H9 (cell line): Measurements from ENCODE around the gene SLC2A4RG. TPM values are rescaled to one million over a fixed set of nuclear protein-coding genes. Genes with fewer than 3 reads are reported as not detected.

Experiments used
- DNase-seq: peaks from one replicate; pipeline ENCODE4 v3.0.0-alpha.2; 2017
- H2AFZ ChIP-seq: one replicate; pipeline ENCODE4 v1.6.1; 2013; ENCODE audit warnings: mild to moderate bottlenecking, low read length, control low read depth, moderate library complexity
- H2AK5ac ChIP-seq: 2 replicates; pipeline ENCODE4 v1.6.1; 2013; ENCODE audit warnings: low read length, control low read depth, mixed read lengths; ENCODE audit not compliant: insufficient read length
- H2BK120ac ChIP-seq: one replicate; pipeline ENCODE4 v1.6.1; 2013; ENCODE audit warnings: low read depth, mild to moderate bottlenecking, low read length, control low read depth, inconsistent platforms; ENCODE audit not compliant: poor library complexity, severe bottlenecking
- H2BK12ac ChIP-seq: 2 replicates; pipeline ENCODE4 v1.6.1; 2013; ENCODE audit warnings: low read length, control low read depth, mixed read lengths, low read depth; ENCODE audit not compliant: insufficient read length
- H2BK15ac ChIP-seq: 2 replicates; pipeline ENCODE4 v1.6.1; 2013; ENCODE audit warnings: low read depth, low read length, control low read depth
- H2BK20ac ChIP-seq: one replicate; pipeline ENCODE4 v1.6.1; 2013; ENCODE audit warnings: low read depth, mild to moderate bottlenecking, low read length, control low read depth, inconsistent platforms; ENCODE audit not compliant: poor library complexity, severe bottlenecking
- H2BK5ac ChIP-seq: 2 replicates; pipeline ENCODE4 v1.6.1; 2013; ENCODE audit warnings: low read length, control low read depth, mixed read lengths; ENCODE audit not compliant: insufficient read length
- H3K14ac ChIP-seq: 2 replicates; pipeline ENCODE4 v1.6.1; 2013; ENCODE audit warnings: low read length, control low read depth; ENCODE audit not compliant: insufficient read depth
- H3K18ac ChIP-seq: 2 replicates; pipeline ENCODE4 v1.6.1; 2013; ENCODE audit warnings: low read depth, mild to moderate bottlenecking, mixed read lengths, low read length, control low read depth; ENCODE audit not compliant: insufficient read length
- H3K23ac ChIP-seq: 2 replicates; pipeline ENCODE4 v1.6.1; 2013; ENCODE audit warnings: low read length, control low read depth, mixed read lengths, low read depth; ENCODE audit not compliant: insufficient read length
- H3K23me2 ChIP-seq: 2 replicates; pipeline ENCODE4 v1.6.1; 2013; ENCODE audit warnings: low read depth, mild to moderate bottlenecking, mixed read lengths, low read length, control low read depth; ENCODE audit not compliant: insufficient read length, poor library complexity, severe bottlenecking
- H3K27ac ChIP-seq: 2 replicates; pipeline ENCODE4 v1.5.1; 2013; ENCODE audit warnings: low read length, control low read depth, mixed read lengths, low read depth; ENCODE audit not compliant: insufficient read length
- H3K27me3 ChIP-seq: 2 replicates; pipeline ENCODE4 v1.6.1; 2013; ENCODE audit warnings: low read length, control low read depth, inconsistent platforms; ENCODE audit not compliant: insufficient read depth
- H3K4ac ChIP-seq: 2 replicates; pipeline ENCODE4 v1.6.1; 2013; ENCODE audit warnings: low read depth, mild to moderate bottlenecking, control low read depth, inconsistent platforms, low read length, moderate library complexity
- H3K4me1 ChIP-seq: 2 replicates; pipeline ENCODE4 v1.6.1; 2013; ENCODE audit warnings: low read length, control low read depth, inconsistent platforms; ENCODE audit not compliant: insufficient read depth
- H3K4me2 ChIP-seq: 2 replicates; pipeline ENCODE4 v1.6.1; 2013; ENCODE audit warnings: low read length, control low read depth, mixed read lengths; ENCODE audit not compliant: insufficient read length, insufficient read depth
- H3K56ac ChIP-seq: 2 replicates; pipeline ENCODE4 v1.6.1; 2013; ENCODE audit warnings: low read depth, mild to moderate bottlenecking, mixed read lengths, low read length, control low read depth; ENCODE audit not compliant: insufficient read length
- H3K79me1 ChIP-seq: 2 replicates; pipeline ENCODE4 v1.6.1; 2013; ENCODE audit warnings: low read depth, mild to moderate bottlenecking, moderate library complexity, low read length, control low read depth, inconsistent platforms; ENCODE audit not compliant: insufficient read depth, poor library complexity, severe bottlenecking
- H3K79me2 ChIP-seq: 2 replicates; pipeline ENCODE4 v1.6.1; 2013; ENCODE audit warnings: low read length, control low read depth, inconsistent platforms; ENCODE audit not compliant: insufficient read depth
- H3K9ac ChIP-seq: 2 replicates; pipeline ENCODE4 v1.6.1; 2013; ENCODE audit warnings: low read length, control low read depth, mixed read lengths; ENCODE audit not compliant: insufficient read length; ENCODE audit errors: extremely low read depth
- H3K9me3 ChIP-seq: one replicate; pipeline ENCODE4 v1.6.1; 2013; ENCODE audit warnings: low read depth, low read length, inconsistent platforms; ENCODE audit not compliant: control insufficient read depth
- H3T11ph ChIP-seq: one replicate; pipeline ENCODE4 v1.6.1; 2013; ENCODE audit warnings: mild to moderate bottlenecking, low read length, control low read depth, inconsistent platforms
- H4K20me1 ChIP-seq: one replicate; pipeline ENCODE4 v1.6.1; 2013; ENCODE audit not compliant: control insufficient read depth, insufficient read length, insufficient read depth
- H4K5ac ChIP-seq: 2 replicates; pipeline ENCODE4 v1.6.1; 2013; ENCODE audit warnings: low read depth, mild to moderate bottlenecking, mixed read lengths, low read length, control low read depth; ENCODE audit not compliant: insufficient read length
- H4K8ac ChIP-seq: replicated peaks from 2 replicates; pipeline ENCODE4 v1.6.1; 2013; ENCODE audit warnings: low read length, control low read depth, mixed read lengths, low read depth; ENCODE audit not compliant: insufficient read length
- H4K91ac ChIP-seq: 2 replicates; pipeline ENCODE4 v1.6.1; 2013; ENCODE audit warnings: low read depth, mild to moderate bottlenecking, moderate library complexity, mixed read lengths, low read length, control low read depth; ENCODE audit not compliant: insufficient read length
- H3K27ac Mint-ChIP-seq, 3 experiments: 2 replicates in 2 of 3; 3 replicates in 1 of 3; pipeline ENCODE4 v1.8.0; 2020 to 2021; ENCODE audit warnings: mixed read lengths in 3 of 3, mild to moderate bottlenecking in 1 of 3, moderate library complexity in 1 of 3
- H3K27me3 Mint-ChIP-seq: 2 replicates; pipeline ENCODE4 v1.8.0; 2021; ENCODE audit warnings: low read depth, mild to moderate bottlenecking, moderate library complexity, mixed read lengths
- H3K36me3 Mint-ChIP-seq, 3 experiments: 2 replicates in 2 of 3; 3 replicates in 1 of 3; pipeline ENCODE4 v1.8.0; 2020 to 2021; ENCODE audit warnings: low read depth in 3 of 3, mixed read lengths in 3 of 3; ENCODE audit not compliant: insufficient read depth in 1 of 3
- H3K4me1 Mint-ChIP-seq, 2 experiments: 2 replicates each; pipeline ENCODE4 v1.8.0; 2020; ENCODE audit warnings: mixed read lengths in 2 of 2
- H3K4me3 Mint-ChIP-seq, 2 experiments: 2 replicates in 1 of 2; 3 replicates in 1 of 2; pipeline ENCODE4 v1.8.0; 2020 to 2021; ENCODE audit warnings: mild to moderate bottlenecking in 2 of 2, mixed read lengths in 2 of 2, moderate library complexity in 1 of 2
- H3K9me3 Mint-ChIP-seq, 2 experiments: 2 replicates in 1 of 2; 3 replicates in 1 of 2; pipeline ENCODE4 v1.8.0; 2020; ENCODE audit warnings: mild to moderate bottlenecking in 2 of 2, mixed read lengths in 2 of 2, moderate library complexity in 1 of 2
- WGBS: extraction: QIAGEN DNeasy Blood & Tissue Kit; methylation state at CpG from one replicate; pipeline ENCODE4 v1.1.7; 2013; ENCODE audit warnings: missing lambda C conversion rate, low lambda C conversion rate, mixed read lengths; ENCODE audit not compliant: insufficient read length; ENCODE audit errors: extremely low coverage; 5-methylcytosine and 5-hydroxymethylcytosine counted together
- total RNA-seq: library from RNA; stranded (reverse); gene quantifications from 2 replicates; pipeline ENCODE4 v1.2.1, GENCODE V29; 2021
- TF ChIP-seq, protein P1 (sequence below): fragments of 200-600 bp; sonication (generic); conservative IDR thresholded peaks from 3 replicates; pipeline ENCODE4 v1.8.0; 2021; ENCODE audit warnings: antibody characterized with exemption, mild to moderate bottlenecking

The SLC2A4RG gene
- total RNA-seq, 1 experiment from 2014 or later = 43.9 TPM

GRCh38 chr20:63702751-63703470, 36.7 kb upstream of the SLC2A4RG start:
- H3K23me2 ChIP-seq = peaks cover 5% of the 10 kb centered on the region
- H4K5ac ChIP-seq = no peak overlapping the region
- TF ChIP-seq, protein P1, sequence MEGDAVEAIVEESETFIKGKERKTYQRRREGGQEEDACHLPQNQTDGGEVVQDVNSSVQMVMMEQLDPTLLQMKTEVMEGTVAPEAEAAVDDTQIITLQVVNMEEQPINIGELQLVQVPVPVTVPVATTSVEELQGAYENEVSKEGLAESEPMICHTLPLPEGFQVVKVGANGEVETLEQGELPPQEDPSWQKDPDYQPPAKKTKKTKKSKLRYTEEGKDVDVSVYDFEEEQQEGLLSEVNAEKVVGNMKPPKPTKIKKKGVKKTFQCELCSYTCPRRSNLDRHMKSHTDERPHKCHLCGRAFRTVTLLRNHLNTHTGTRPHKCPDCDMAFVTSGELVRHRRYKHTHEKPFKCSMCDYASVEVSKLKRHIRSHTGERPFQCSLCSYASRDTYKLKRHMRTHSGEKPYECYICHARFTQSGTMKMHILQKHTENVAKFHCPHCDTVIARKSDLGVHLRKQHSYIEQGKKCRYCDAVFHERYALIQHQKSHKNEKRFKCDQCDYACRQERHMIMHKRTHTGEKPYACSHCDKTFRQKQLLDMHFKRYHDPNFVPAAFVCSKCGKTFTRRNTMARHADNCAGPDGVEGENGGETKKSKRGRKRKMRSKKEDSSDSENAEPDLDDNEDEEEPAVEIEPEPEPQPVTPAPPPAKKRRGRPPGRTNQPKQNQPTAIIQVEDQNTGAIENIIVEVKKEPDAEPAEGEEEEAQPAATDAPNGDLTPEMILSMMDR = no peak
- H3K18ac ChIP-seq = no peak overlapping the region
- Mint-ChIP-seq H3K9me3 (no peaks in the 10 kb centered on the region), H3K4me3 (no peak overlapping the region; a peak in 2 of 5 replicates), H3K36me3 (peaks cover 16 to 28% (median 26%) of the 10 kb centered on the region in 3 experiments; a peak in 6 of 7 replicates), H3K27me3 (no peaks in the 10 kb centered on the region), H3K27ac (no peak overlapping the region; a peak in 1 of 7 replicates), H3K4me1 (peaks cover 4 to 10% of the 10 kb centered on the region in 2 experiments)
- H3K14ac ChIP-seq = no peak overlapping the region
- H3K4me1 ChIP-seq = no peaks in the 10 kb centered on the region
- H3K9me3 ChIP-seq = no peaks in the 10 kb centered on the region
- H3K9ac ChIP-seq = no peak overlapping the region
- no peak overlapping the region for H3T11ph ChIP-seq
- no peak overlapping the region for H3K23ac ChIP-seq
- no peak overlapping the region for H3K27ac ChIP-seq
- H2BK120ac ChIP-seq = no peak overlapping the region
- no peak overlapping the region for H2BK12ac ChIP-seq
- no peak overlapping the region for H3K56ac ChIP-seq
- H3K79me2 ChIP-seq = peaks cover 2% of the 10 kb centered on the region; the same call in 1 of the 2 replicates
- no peaks in the 10 kb centered on the region for H3K27me3 ChIP-seq
- H2AK5ac ChIP-seq = no peak overlapping the region
- no peak overlapping the region for H3K4ac ChIP-seq
- no peaks in the 10 kb centered on the region for H4K20me1 ChIP-seq
- no peak overlapping the region for H2BK5ac ChIP-seq
- H4K8ac ChIP-seq = no peak overlapping the region
- no peak for DNase-seq
- H2AFZ ChIP-seq = no peak overlapping the region
- H2BK15ac ChIP-seq = no peak overlapping the region
- WGBS = no CpG with 5 or more reads among the region's 13 CpGs
- H3K4me2 ChIP-seq = no peak overlapping the region
- peaks cover 4% of the 10 kb centered on the region for H3K79me1 ChIP-seq
- H4K91ac ChIP-seq = no peak overlapping the region
- H2BK20ac ChIP-seq = no peak overlapping the region
